ENCODE results near the gene ZNF124. TPM values are rescaled to one million over a fixed set of nuclear protein-coding genes. Genes with fewer than 3 reads are reported as not detected.

ZNF124 gene
- total and polyA plus RNA-seq, 8 donors = 1.1 to 33.3 (median 13.3) TPM

- no peak overlapping the region for H3K4me3 ChIP-seq
- peaks cover 0 to 18% (median 5%) of the 10 kb centered on the region in 3 donors for H3K4me1 ChIP-seq
- H3K36me3 ChIP-seq = no peaks in the 10 kb centered on the region
- H3K27me3 ChIP-seq = no peaks in the 10 kb centered on the region
- FAIRE-seq (no peak), ATAC-seq (no peak), DNase-seq (no peak)
- no peak for TF ChIP-seq CTCF (IDR thresholded peaks at IDR 0.05)
- intact Hi-C loops (cut with DNase I) = no loop called here
- no peaks in the 10 kb centered on the region for H3K9me3 ChIP-seq
- H3K27ac ChIP-seq = no peak overlapping the region
- WGBS, 2 donors = 49 to 56% methylated on average over 5 of the region's 5 CpGs
Measured at GRCh38 chr1:247212012-247212411, 40.2 kb upstream of the ZNF124 start.

- 55 to 58% methylated on average over 7 of the region's 7 CpGs for WGBS, 2 donors
- no peaks in the 10 kb centered on the region for H3K36me3 ChIP-seq
- FAIRE-seq (no peak), ATAC-seq (no peak), DNase-seq (no peak)
- intact Hi-C loops (cut with DNase I) = no loop called here
- peak overlapping the region in 3 of 4 donors; percentile 35 to 81 (median 70) for H3K27ac ChIP-seq
- no peak overlapping the region for H3K4me3 ChIP-seq
- no peaks in the 10 kb centered on the region for H3K9me3 ChIP-seq
- TF ChIP-seq CTCF (IDR thresholded peaks at IDR 0.05) = no peak
- H3K27me3 ChIP-seq = no peaks in the 10 kb centered on the region
- H3K4me1 ChIP-seq = peaks cover 0 to 18% (median 5%) of the 10 kb centered on the region in 3 donors
Measured at GRCh38 chr1:247211339-247211738, 39.5 kb upstream of the ZNF124 start.

- TF ChIP-seq CTCF (IDR thresholded peaks at IDR 0.05) = no peak
- H3K36me3 ChIP-seq = no peaks in the 10 kb centered on the region
- no peaks in the 10 kb centered on the region for H3K27me3 ChIP-seq
- DNase-seq (peak; percentile 98), FAIRE-seq (peak; percentile 92), ATAC-seq (peak; percentile 100)
- H3K4me1 ChIP-seq = peaks cover 0 to 18% (median 5%) of the 10 kb centered on the region in 3 donors
- H3K9me3 ChIP-seq = no peaks in the 10 kb centered on the region
- H3K27ac ChIP-seq = peak overlapping the region; percentile 51 to 81 (median 72)
- 0 to 1% methylated on average over 49 of the region's 49 CpGs for WGBS, 2 donors
- peak overlapping the region; percentile 73 to 97 (median 87) for H3K4me3 ChIP-seq
- intact Hi-C loops (cut with DNase I) = no loop called here
Measured at GRCh38 chr1:247210376-247211117, 38.7 kb upstream of the ZNF124 start.

- H3K4me3 ChIP-seq = peak overlapping the region; percentile 73 to 97 (median 87)
- H3K27me3 ChIP-seq = no peaks in the 10 kb centered on the region
- FAIRE-seq (no peak), DNase-seq (no peak), ATAC-seq (peak; percentile 2 to 26 (median 12))
- peaks cover 0 to 18% (median 5%) of the 10 kb centered on the region in 3 donors for H3K4me1 ChIP-seq
- 2 to 3% methylated on average over 5 of the region's 5 CpGs for WGBS, 2 donors
- H3K9me3 ChIP-seq = no peaks in the 10 kb centered on the region
- peak overlapping the region; percentile 51 to 81 (median 72) for H3K27ac ChIP-seq
- TF ChIP-seq CTCF (IDR thresholded peaks at IDR 0.05) = no peak
- intact Hi-C loops (cut with DNase I) = no loop called here
- H3K36me3 ChIP-seq = no peaks in the 10 kb centered on the region
Measured at GRCh38 chr1:247210062-247210375, 38.2 kb upstream of the ZNF124 start.

GRCh38 chr1:247209396-247209795, 37.6 kb upstream of the ZNF124 start:
- 13 to 30% methylated on average over 2 of the region's 2 CpGs for WGBS, 2 donors
- ATAC-seq = no peak
- intact Hi-C loops (cut with DNase I) = no loop called here
- H3K27ac ChIP-seq = no peak overlapping the region
- peaks cover 0 to 18% (median 5%) of the 10 kb centered on the region in 3 donors for H3K4me1 ChIP-seq
- H3K27me3 ChIP-seq = no peaks in the 10 kb centered on the region
- no peaks in the 10 kb centered on the region for H3K36me3 ChIP-seq
- no peak for TF ChIP-seq CTCF (IDR thresholded peaks at IDR 0.05)
- no peak for FAIRE-seq
- H3K9me3 ChIP-seq = no peaks in the 10 kb centered on the region
- no peak for DNase-seq
- H3K4me3 ChIP-seq = peak overlapping the region in 2 of 4 donors; percentile 82 to 97

All from pancreas (tissue), 10 donors.